EH (cell line): ENCODE data around the gene SLC19A1.

Experiments
- DNase-seq: peaks from one replicate; pipeline ENCODE4 v3.0.0-alpha.2; 2015; ENCODE audit warnings: low read depth

Gene SLC19A1

DNA sequence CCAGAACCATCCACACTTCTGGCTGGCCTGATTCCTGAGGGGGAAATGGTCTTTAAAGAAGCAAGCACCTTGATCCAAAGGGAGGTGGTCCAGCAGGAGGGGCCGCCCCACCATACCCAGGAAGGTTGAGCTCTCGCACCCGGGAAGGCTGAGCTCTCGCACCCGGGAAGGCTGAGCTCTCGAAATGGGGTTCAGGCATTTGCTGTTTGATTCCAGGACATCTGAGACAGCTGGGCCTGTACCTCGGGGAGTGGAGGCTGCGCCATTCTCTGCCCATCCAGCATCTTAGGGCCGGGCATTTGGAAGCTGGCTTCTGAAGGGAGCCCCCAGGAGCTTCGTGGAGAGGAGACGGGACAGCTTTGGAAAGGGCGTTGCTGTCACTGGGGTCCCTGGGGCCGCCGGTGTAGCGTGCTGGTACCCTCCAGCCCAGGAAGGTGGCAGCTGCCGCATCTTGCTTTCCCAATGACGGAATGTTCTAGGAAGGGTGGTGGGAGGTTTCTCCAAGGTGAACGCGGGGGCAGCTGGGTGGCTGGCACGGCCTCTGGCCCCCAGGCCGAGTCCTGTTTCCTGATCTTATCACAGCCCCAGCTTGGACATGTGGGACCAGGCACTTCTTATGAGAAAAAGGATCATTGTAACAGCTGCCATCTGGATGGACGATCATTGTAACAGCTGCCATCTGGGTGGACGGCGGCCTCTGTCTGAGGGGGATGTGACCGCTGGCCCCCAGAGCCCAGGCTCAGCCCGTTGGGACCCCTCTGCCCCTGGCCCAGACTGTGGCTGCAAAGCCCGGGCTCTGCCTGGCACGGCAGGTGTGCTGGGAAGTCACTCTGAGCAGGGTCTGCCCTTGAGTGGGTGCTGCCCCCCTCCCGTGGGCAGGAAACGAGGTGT, 75.7 kb downstream of the SLC19A1 start:
- DNase-seq: no peak

DNA sequence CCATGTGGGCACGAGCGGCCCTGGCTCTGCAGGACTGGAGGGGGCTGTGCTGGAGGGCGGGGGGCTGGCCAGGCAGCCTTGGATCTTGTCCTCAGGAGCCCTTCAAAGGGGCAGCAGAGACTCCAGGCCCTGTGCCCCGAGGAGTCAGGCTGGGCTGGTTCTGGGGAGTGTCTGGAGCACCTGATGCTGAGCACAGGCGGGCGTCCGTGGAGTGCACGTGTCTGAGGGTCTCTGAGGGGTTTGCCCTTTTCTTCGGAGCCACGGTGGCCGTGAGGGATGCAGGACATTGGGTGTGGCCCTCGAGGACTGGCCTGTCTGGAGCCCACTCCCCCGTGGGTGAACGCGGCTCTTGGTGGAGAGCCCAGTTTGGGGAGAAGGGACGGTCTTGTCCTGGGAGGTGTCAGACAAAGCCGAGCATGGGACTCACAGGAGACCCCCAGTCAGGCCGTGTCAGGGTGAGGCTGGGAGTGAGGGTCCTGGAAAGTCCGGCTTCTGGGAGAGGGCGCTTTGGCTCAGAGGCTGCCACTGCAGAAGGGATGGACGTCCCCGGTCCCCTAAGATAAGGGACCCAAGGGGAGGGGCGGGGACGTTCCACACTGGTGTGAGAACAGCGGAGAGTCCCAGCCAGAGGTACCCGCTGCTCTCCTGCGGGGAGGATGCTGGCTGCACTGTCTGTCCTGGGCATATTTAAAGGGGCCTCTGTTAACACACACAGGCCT, 76.5 kb downstream of the SLC19A1 start:
- no peak for DNase-seq

DNA sequence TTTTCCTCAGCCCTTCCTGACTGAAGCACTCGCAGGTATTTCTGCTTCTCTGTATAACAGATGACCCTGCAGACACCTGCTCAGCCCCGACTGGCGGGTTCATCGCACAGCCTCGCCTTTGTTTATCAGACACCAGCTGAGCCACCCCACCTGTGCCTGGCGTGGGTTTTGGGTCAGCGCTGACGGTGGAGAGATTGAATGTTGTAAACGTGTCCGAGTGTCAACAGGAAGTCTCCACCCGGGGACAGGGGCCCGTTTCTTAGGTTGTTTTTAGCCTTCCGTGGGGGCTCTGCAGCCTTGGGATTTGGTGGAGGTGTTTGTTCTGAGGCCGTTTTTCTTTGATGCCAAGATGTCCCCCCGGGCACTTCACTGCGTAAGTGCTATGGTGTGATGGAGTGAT, 77.1 kb downstream of the SLC19A1 start:
- no peak for DNase-seq

DNA sequence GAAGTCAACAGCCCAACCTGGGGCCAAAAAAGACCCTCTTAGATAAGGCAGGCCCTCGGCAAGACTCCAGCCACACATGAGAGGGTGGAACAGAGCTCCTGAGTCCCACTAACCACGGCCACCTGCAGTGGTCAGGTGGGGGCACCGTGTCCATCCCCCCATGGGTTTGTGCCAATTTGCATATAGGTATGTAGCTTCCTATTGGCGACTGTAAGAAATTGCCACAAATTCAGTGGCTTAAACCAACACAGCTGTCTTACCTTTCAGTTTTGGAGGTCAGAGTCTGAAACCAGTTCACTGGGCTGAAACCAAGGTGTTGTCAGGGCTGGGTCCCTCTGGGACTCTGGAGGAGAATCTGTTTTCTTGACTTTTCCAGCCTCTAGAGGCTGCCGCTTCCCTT, 77.9 kb downstream of the SLC19A1 start:
- no peak for DNase-seq

DNA sequence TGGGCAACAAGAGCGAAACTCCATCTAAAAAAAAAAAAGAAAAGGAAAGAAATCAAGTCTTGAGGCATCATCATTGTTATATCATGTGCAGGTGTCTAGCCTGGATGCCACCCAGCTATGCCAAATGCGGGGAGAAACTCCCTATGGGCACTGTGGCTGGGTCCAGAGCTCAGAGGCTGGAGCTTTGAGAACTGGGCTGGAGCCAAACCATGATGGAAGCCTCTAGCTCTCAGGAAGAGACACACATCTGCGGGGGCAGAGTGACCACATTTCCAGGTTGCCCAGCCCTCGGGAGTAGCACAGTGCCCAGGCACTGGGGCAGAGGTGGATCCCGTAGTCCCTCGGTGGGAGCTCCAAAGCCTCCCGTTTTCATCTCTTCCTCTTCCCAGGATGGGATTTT, 78.4 kb downstream of the SLC19A1 start:
- DNase-seq: no peak

DNA sequence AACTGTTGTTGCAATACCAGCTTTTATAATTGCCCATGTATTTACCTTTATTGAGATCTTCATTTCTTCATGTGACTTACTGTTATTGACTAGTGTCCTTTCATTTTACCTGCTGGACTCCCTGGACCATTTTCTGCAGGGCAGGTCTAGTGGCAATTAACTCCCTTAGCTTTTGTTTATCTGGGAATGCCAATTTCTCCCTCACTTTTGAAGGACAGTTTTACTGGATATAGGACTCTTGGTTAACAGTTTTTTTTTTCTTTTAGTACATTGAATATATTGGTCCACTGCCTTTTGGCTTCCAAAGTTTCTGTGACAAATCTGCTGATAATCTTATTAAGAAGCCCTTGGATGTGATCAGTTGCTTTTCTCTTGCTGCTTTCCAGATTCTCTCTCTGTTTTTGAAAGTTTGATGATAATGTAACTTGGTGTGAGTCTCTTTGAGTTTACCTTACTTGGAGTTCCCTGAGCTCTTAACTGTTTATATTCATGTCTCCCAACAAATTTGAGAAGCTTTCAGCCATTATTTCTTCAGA, 80.4 kb downstream of the SLC19A1 start:
- no peak for DNase-seq

DNA sequence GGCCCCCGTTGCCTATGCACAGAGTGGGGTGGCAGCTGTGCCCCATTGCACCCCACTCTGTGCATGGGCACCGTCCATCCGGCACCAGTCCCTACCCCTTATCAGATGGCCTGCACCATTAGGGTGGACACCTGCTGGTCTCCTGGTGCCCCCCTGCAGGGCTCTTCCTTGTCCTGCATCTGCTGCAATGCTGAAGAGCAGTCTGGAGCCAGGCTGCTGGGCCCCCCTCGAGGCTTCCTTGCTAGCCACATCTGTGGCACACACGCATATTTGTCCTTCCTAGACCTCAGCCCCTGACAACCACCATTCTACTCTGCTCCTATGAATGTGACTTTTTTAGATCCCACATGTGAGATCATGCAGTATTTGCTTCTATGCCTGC, 80.9 kb downstream of the SLC19A1 start:
- peak; percentile 45 for DNase-seq

DNA sequence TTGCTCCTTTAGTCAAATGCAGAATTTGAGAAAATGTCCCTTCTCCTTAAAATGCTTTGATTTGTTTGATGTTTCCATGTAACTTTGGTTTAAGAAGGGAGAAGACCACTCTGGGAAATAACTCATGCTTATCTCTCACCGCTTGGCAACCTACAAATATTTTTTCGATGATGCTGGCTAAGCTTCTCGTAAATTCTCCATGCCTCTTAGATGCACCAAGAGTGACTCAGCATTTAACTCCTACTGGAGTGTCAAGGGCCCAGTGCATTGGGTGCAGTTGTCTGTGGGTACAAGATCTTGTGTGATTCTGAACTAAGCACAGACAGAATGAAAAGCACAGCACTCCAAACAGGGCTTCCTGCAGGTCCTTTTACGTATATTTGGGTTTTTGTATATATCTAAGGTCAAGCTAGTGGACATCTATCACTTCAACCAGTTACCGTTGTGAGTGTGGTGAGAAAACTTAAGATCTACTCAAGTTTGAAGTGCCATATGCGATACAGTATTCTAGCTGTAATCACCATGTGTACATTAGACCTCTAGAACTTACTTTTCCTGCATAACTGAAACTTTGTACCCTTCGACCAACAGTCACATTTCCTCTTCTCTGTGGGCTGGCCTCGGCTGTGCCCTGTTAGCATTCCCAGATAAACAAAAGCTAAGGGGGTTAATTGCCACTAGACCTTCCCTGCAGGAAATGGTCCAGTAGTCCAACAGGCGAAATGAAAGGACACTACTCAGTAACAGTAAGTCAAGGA, 81.5 kb downstream of the SLC19A1 start:
- DNase-seq: peak; percentile 95

DNA sequence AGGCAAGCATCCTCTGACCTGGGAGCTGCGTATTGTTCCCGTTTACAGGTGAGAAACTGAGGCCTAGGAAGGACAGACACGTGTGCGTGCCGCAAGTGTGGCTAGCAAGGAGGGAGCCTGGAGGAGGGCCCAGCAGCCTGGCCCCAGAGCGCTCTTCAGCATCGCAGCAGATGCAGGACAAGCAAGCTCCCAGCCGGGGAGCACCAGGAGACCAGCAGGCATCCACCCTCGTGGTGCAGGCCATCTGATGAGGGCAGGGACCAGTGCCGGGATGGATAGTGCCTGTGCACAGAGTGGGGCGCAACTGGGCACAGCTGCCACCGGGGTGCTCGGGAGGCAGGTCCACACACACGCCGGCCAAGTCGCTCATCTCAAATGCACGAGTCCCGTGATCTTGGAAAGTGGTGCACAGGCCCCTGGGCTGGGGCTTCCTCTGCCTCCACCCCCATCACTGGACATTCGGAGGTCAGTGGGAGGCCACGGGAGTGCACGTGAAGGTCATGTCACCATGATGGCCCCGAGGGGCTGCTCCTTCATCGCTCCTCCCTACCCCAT, 82.2 kb downstream of the SLC19A1 start:
- DNase-seq: peak; percentile 29

DNA sequence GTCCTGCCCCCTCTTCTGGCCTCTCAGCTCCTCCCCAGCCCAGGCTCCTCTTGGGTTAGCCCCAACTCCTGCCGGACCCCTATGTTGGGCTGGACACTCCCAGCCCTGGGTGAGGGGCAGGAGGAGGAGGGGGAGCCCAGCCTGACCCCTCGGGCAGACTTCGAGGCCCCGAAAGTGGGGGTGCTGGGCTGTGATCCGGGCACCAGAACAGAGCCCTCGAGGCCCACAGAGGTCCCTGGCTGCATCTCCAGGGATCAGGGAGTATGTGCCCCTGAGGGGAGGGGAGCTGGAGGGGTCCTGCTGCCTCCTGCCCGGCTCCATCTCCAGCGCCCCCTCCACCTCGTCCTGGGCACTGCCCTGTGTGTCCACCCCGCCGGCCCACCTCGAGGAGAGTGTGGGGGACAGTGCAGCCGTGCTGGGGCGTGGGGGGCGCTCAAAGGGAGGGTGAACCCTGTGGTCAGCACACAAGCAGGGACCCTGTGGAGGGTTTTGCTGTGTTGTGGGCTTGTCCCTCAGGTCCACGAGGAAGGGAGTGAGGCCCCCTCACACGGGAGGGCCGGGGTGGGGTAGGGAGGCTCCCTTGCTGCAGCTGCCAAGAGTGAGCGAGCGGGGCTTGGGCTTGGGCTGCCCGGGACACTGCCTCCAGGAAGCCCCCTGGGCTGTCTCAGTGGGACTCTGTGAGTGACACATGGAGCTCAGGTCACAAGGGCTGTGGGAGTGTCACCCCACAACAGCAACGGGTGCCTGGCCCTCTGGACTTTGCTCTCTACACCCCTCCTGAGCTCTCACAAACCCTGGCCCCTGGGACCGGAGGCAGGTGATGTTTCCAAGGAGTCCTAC, 82.8 kb downstream of the SLC19A1 start:
- no peak for DNase-seq

DNA sequence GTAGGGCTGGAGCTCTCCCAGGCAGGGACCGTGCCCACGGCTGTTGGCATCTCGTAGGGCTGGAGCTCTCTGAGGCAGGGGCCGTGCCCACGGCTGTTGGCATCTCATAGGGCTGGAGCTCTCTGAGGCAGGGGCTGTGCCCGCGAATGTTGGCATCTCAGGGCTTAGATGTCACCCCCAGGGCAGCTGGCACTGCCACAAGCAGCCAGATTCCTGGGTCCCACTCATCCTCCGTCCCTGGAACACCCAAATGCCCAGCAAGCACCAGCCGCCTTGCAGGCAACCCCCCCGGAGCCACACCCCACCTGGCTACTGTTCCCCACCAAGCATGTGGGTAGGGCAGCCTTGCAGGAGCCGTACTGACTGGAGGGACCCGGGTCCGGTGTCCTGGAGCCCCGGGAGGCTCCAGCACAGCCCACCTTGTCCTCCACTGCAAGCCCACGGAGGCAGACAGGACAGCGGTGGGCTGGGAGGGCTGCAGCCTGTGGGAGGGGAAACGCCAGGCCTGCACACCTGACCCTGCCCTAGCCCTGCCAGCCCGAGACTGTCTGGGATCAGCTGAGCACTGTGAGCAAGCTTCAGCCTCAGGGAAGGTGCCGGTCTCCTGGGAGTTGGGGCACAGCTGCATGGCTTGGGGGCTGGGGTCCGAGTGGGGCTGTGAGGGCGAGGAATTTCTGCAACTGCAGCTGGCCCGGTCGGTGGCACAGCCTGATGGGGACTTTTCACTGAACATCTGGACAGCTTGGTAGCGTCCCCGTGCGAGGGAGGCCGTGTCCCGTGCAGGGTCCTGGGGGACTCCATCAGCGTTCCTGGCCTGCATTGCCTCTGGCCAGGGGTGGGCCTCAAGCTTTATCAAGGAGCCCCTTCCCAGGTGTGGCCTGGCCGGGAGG, 83.7 kb downstream of the SLC19A1 start:
- no peak for DNase-seq

DNA sequence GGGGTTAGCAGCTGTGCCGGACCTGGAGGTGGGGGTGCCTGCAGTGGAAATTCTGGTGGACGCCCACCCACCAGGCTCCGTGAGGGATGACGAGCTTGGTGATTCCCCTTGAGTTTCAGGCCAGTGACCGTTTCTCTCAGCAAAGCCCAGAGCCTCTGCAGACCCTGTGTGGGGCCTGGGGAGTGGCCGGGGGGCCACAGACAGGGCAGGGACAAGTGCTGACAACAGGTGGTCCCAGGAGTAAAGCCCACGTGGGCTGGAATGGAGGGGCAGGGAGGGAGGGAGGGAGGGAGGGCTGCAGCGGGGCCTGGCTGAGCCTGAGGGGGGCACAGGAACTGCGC, 84.4 kb downstream of the SLC19A1 start:
- DNase-seq: no peak

DNA sequence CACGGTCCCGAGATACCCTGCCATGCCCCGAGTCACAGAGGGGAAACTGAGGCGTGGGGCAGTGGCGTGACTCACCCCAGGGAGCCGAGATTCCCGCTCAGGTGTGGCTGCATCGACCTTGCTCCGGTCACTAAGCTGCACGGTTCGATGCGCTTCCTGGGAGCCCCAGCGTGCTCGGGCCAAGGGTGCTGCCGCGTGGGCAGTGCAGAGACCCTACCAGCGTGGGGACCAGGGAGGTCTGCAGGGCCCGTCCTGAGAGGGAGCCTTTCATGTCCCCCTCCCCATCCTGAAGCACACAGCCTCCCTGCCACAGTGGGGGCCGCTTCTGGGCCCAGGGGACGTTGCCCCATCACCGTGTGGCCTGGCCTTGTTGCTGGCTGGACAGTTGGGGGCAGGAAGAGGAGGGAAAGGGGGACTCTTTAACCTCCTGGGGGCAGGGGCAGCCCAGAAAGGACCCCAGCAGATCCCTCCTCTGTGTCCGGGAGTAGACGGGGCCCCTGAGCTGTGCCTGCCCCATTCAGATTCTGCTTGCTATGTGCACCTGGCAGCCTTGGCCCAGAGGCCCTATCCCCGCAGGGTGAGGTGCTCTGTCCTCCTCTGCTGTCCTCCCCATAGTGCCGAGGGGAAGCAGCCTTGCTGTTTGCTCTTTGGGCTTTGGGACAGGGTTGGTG, 84.9 kb downstream of the SLC19A1 start:
- no peak for DNase-seq

DNA sequence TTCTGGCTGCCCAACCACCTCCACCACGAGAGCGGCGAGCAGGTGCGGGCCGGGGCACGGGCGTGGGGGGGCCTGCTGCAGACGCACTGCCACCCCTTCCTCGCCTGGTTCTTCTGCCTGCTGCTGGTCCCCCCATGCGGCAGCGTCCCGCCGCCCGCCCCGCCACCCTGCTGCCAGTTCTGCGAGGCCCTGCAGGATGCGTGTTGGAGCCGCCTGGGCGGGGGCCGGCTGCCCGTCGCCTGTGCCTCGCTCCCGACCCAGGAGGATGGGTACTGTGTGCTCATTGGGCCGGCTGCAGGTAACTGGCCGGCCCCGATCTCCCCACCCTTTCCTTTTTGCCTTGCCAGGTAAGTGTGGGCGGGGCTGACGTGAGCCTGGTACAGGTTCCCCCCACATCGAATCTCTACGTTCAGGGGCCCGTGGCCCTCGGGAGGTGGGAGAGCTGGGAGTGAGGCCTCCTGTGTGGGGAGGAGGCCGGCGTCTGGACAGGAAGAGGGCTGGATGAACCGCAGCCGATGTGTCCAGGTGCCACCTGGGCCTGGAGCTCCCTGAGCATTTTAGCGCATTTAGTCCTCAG, 85.6 kb downstream of the SLC19A1 start:
- DNase-seq: no peak

DNA sequence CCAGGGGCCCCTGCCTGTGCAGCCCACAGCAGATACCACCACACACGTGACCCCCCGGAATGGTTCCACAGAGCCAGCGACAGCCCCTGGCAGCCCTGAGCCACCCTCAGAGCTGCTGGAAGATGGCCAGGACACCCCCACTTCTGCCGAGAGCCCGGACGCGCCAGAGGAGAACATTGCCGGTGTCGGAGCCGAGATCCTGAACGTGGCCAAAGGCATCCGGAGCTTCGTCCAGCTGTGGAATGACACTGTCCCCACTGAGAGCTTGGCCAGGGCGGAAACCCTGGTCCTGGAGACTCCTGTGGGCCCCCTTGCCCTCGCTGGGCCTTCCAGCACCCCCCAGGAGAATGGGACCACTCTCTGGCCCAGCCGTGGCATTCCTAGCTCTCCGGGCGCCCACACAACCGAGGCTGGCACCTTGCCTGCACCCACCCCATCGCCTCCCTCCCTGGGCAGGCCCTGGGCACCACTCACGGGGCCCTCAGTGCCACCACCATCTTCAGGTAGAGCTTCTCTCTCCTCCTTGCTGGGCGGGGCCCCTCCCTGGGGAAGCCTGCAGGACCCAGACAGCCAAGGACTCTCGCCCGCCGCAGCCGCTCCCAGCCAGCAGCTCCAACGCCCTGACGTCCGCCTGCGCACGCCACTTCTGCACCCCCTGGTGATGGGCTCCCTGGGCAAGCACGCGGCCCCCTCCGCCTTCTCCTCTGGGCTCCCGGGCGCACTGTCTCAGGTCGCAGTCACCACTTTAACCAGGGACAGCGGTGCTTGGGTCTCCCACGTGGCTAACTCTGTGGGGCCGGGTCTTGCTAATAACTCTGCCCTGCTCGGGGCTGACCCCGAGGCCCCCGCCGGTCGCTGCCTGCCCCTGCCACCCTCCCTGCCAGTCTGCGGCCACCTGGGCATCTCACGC, 86.3 kb downstream of the SLC19A1 start:
- DNase-seq: no peak

DNA sequence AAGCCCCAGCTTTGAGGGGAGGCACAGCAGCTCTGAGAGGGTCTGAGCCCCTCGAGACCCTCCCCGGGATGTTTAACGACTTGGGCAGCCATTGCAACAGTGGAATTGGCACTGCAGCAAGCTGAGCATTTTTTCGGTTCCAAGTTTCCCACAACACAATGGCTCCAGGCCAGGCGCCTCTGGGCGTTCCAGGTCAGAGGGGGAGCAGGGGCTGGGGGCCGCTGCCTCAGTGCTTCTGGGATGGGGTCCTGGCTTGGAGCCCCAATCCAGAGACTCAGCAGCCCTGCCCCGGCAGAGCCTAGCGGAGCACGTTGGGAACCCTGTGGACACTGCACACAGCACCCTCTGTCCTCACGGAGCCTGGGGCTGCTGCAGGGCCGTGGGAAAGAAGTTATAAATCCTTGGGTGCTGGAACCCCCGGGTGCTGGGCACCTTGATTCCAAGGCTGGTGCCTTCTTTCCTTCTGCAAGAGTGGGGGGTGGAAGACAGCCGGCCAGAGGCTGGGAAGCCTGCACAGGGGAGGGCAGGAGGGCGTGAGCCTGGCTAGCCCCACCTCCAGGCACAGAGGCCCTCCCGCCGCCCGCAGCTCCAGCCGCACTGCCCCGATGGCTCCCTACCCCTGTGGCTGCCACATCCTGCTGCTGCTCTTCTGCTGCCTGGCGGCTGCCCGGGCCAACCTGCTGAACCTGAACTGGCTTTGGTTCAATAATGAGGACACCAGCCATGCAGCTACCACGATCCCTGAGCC, 87.1 kb downstream of the SLC19A1 start:
- peak; percentile 60 for DNase-seq

DNA sequence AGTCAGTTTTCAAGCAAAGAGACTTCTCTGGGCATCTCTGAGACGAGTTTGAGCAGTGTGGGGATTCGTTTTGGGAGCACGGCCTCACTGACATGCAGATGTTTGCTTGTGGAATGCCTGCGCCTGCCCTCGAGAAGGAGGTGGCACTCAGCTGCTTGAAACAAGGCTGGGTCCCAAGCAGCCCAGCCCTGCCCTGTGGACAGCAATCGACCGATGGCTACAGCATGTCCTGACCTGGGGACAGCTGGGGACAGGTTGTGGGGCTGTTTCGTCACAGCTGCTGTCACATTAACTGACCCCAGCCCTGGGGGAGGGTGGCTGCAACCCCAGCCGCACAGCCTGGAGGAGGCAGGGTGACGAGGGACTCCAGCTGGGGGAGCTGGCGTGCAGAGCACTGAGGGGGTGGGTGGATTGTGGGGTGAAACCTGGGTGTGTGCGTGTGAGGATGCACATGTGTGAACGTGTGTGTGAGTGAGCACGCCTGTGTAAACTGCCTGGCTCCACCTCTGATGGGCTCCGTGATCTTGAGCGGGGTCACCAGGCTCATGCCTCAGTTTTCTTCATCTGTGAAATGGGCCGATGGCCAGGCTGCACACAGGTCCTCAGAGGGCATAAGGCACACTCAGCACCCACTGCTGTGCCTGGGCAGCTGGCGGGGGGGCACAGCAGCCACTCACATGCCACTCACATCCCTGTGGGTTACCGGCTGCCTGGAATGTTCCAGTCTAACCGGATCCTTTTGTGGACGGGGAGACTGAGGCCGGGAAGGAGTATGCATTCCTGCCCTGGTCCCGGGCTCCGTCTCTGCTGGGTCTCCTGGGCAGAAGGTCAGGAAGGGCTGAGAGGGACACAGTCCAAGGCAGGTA, 87.9 kb downstream of the SLC19A1 start:
- no peak for DNase-seq
